Breast epithelium (tissue), 4 donors: ENCODE data around the gene TBC1D1. TPM values are rescaled to one million over a fixed set of nuclear protein-coding genes. Genes with fewer than 3 reads are reported as not detected.
A peak's percentile ranks its signal among the peaks of the same experiment; 100 is the strongest.

Experiments
- DNase-seq, 2 donors: peaks; one replicate each; pipeline ENCODE4 v3.0.0-alpha.2; 2019; ENCODE audit warnings: low spot score in 2 of 2
- H3K27ac ChIP-seq, 2 donors: fragments of 200-600 bp; sonication (generic) in 1 of 2; one replicate each; pipeline ENCODE4 v1.5.1; 2016 to 2019; ENCODE audit warnings: mild to moderate bottlenecking in 1 of 2
- H3K27me3 ChIP-seq, 2 donors: fragments of 200-600 bp; sonication (generic) in 1 of 2; one replicate each; pipeline versions ENCODE4 v1.5.1 to v1.6.0; 2017 to 2019; ENCODE audit warnings: control low read depth in 1 of 2, mild to moderate bottlenecking in 1 of 2
- H3K36me3 ChIP-seq: fragments of 200-600 bp; one replicate; pipeline ENCODE4 v1.5.1; 2019
- H3K4me1 ChIP-seq, 2 donors: fragments of 200-600 bp; sonication (generic); one replicate each; pipeline ENCODE4 v1.5.1; 2016 to 2019; ENCODE audit warnings: control low read depth in 1 of 2
- H3K4me3 ChIP-seq, 3 donors: fragments of 200-600 bp; sonication (generic); 1 replicate in 2 of 3; 2 replicates in 1 of 3; pipeline ENCODE4 v1.5.1; 2016 to 2019; ENCODE audit warnings: mild to moderate bottlenecking in 3 of 3, moderate library complexity in 2 of 3
- H3K9me3 ChIP-seq, 2 donors: fragments of 200-600 bp; sonication (generic) in 1 of 2; one replicate each; pipeline ENCODE4 v1.5.1; 2016 to 2019; ENCODE audit warnings: control low read depth in 1 of 2
- CTCF ChIP-seq, 3 donors: fragments of 450-650 bp; IDR thresholded peaks; one replicate each; pipeline ENCODE4 v1.5.1; 2016 to 2017; ENCODE audit warnings: antibody characterized with exemption in 3 of 3, mild to moderate bottlenecking in 3 of 3, moderate library complexity in 3 of 3
- POLR2A ChIP-seq: fragments of 450-650 bp; IDR thresholded peaks from one replicate; pipeline ENCODE4 v1.6.1; 2016; ENCODE audit warnings: antibody characterized with exemption, mild to moderate bottlenecking, moderate library complexity
- POLR2AphosphoS5 ChIP-seq, 3 donors: sonication (generic); formaldehyde crosslinking; IDR thresholded peaks; one replicate each; pipeline ENCODE4 v1.6.1; 2017; ENCODE audit warnings: antibody characterized with exemption in 3 of 3
- intact Hi-C: fragments of 100-400 bp; cut with DNase I; formaldehyde crosslinking; loops from one replicate; pipeline ENCODE4 v1.15.1; 2023; ENCODE audit warnings: low total_unique reads
- total RNA-seq, 3 donors: library from RNA; depleted of rRNA; stranded (reverse); fragments of >200 nt; gene quantifications; one replicate each; pipeline ENCODE4 v1.1.0, GENCODE V29; 2016

The TBC1D1 gene
- total RNA-seq, 3 donors from 2014 or later = 55.2 to 80.9 (median 63.9) TPM

GRCh38 chr4:38154681-38155588, 264.1 kb downstream of the TBC1D1 start:
- Histone ChIP-seq H3K27me3 (no peaks in the 10 kb centered on the region), H3K4me3 (no peak overlapping the region), H3K27ac (peak overlapping the region; percentile 16 to 62), H3K4me1 (peaks cover 0 to 4% of the 10 kb centered on the region in 2 donors), H3K9me3 (no peaks in the 10 kb centered on the region), H3K36me3 (no peaks in the 10 kb centered on the region)
- TF ChIP-seq CTCF (IDR thresholded peaks at IDR 0.05) (no peak), POLR2AphosphoS5 (IDR thresholded peaks at IDR 0.05) (no peak), POLR2A (no peak)
- DNase-seq = no peak
- intact Hi-C loops = no loop called here

GRCh38 chr4:38155589-38156294, 264.9 kb downstream of the TBC1D1 start:
- Histone ChIP-seq H3K4me3 (no peak overlapping the region), H3K9me3 (no peaks in the 10 kb centered on the region), H3K4me1 (peaks cover 0 to 4% of the 10 kb centered on the region in 2 donors), H3K36me3 (no peaks in the 10 kb centered on the region), H3K27me3 (no peaks in the 10 kb centered on the region), H3K27ac (peak overlapping the region in 1 of 2 donors; percentile 62)
- no peak for TF ChIP-seq CTCF (IDR thresholded peaks at IDR 0.05)
- TF ChIP-seq POLR2AphosphoS5 (IDR thresholded peaks at IDR 0.05) = no peak
- no peak for TF ChIP-seq POLR2A
- no peak for DNase-seq
- intact Hi-C loops = no loop called here

GRCh38 chr4:38157592-38157991, 266.7 kb downstream of the TBC1D1 start:
- no peak for DNase-seq
- Histone ChIP-seq H3K27ac (no peak overlapping the region), H3K36me3 (no peaks in the 10 kb centered on the region), H3K27me3 (no peaks in the 10 kb centered on the region), H3K4me1 (peaks cover 0 to 4% of the 10 kb centered on the region in 2 donors), H3K4me3 (no peak overlapping the region), H3K9me3 (no peaks in the 10 kb centered on the region)
- TF ChIP-seq POLR2A (no peak), POLR2AphosphoS5 (IDR thresholded peaks at IDR 0.05) (no peak), CTCF (IDR thresholded peaks at IDR 0.05) (no peak)
- intact Hi-C loops = no loop called here

- DNase-seq = no peak
- TF ChIP-seq POLR2AphosphoS5 (IDR thresholded peaks at IDR 0.05) (peak; percentile 34 to 83 (median 60)), POLR2A (no peak)
- no peaks in the 10 kb centered on the region for H3K36me3 ChIP-seq
- H3K4me3 ChIP-seq = no peak overlapping the region
- H3K9me3 ChIP-seq = no peaks in the 10 kb centered on the region
- H3K27me3 ChIP-seq = no peaks in the 10 kb centered on the region
- H3K27ac ChIP-seq = peak overlapping the region; percentile 80 to 83
- H3K4me1 ChIP-seq = no peaks in the 10 kb centered on the region
- intact Hi-C loops = no loop called here
Observed at GRCh38 chr4:38160487-38161207, 269.8 kb downstream of the TBC1D1 start.

GRCh38 chr4:38161208-38162113, 270.6 kb downstream of the TBC1D1 start:
- H3K4me1 ChIP-seq = no peaks in the 10 kb centered on the region
- H3K27me3 ChIP-seq = no peaks in the 10 kb centered on the region
- TF ChIP-seq POLR2AphosphoS5 (IDR thresholded peaks at IDR 0.05) (no peak), POLR2A (no peak), CTCF (IDR thresholded peaks at IDR 0.05) (no peak)
- peak overlapping the region; percentile 80 to 83 for H3K27ac ChIP-seq
- intact Hi-C loops = no loop called here
- DNase-seq = no peak
- no peaks in the 10 kb centered on the region for H3K9me3 ChIP-seq
- H3K36me3 ChIP-seq = no peaks in the 10 kb centered on the region
- H3K4me3 ChIP-seq = no peak overlapping the region
